ENCODE results near the gene RABAC1.

- TF ChIP-seq CTCF (IDR thresholded peaks at IDR 0.05; ENCODE audit: low read depth, low read length, poor library complexity, severe bottlenecking) (no peak), EZH2phosphoT487 (IDR thresholded peaks at IDR 0.05; ENCODE audit: borderline replicate concordance, low read length) (no peak)
Measured at GRCh38 chr19:41993612-41994483, 34.7 kb upstream of the RABAC1 start, which contains the start of gene ATP1A3.

Measured in DOHH2 (cell line).